Mesenteric fat pad (tissue), 1 donor: Measurements from ENCODE around the gene FBLN5. TPM values are rescaled to one million over a fixed set of nuclear protein-coding genes. Genes with fewer than 3 reads are reported as not detected.
"Not testable (repeated sequence)": the region's sequence is repeated elsewhere in the genome, so short reads cannot be mapped to it uniquely, and the experiment has no call there.

ENCODE experiments used
- DNase-seq: peaks from one replicate; pipeline ENCODE4 v3.0.0-alpha.2; 2020; ENCODE audit warnings: low spot score
- total RNA-seq: library from RNA; stranded (reverse); fragmentation: NEBNext Ultra II Directional; extraction: Animal tissue kit (Norgen Biotek cat#: 25700); gene quantifications from one replicate; pipeline ENCODE4 v1.2.1, GENCODE V29; 2021
- donor health status: DM: yes; HTN: yes; CAD: no.

Gene FBLN5
- total RNA-seq, 1 donor from 2014 or later = 183 TPM

DNA sequence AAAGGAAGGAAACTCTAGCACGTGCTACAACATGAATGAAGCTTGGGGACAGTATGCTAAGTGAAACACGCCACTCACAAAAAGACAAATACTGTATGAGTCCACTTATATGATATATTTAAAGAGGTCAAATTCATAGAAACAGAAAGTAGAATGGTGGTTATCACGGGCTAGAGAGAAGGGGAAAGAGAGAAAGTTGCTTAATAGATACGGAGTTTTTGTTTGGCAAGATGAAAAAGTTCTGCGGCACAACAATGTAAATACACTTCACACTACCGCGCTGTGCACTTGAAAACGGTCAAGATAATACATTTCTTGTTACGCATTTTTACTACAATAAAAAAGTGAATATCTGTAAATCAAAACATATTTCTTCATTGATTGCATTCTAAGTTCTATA, 37.3 kb downstream of the FBLN5 start:
- no peak for DNase-seq

DNA sequence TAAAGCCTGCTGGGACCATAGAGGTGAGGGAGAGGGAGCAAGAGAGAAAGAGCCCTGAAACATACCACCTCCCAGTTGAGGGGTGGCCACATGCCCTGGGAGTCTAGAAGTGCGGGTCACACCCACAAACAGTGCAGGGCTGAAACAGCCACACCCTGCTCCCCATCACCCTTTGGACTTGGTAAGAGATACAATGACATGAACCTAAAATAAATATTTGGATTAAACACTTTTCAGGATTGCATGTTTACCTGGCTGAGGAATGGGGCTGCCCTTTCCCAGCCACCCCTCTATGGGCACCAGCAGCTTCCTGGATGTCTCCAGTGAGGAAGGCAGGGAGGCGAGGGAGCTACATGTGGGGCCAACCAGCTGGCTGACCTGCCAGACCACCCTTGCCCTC, 41.1 kb downstream of the FBLN5 start:
- no peak for DNase-seq

DNA sequence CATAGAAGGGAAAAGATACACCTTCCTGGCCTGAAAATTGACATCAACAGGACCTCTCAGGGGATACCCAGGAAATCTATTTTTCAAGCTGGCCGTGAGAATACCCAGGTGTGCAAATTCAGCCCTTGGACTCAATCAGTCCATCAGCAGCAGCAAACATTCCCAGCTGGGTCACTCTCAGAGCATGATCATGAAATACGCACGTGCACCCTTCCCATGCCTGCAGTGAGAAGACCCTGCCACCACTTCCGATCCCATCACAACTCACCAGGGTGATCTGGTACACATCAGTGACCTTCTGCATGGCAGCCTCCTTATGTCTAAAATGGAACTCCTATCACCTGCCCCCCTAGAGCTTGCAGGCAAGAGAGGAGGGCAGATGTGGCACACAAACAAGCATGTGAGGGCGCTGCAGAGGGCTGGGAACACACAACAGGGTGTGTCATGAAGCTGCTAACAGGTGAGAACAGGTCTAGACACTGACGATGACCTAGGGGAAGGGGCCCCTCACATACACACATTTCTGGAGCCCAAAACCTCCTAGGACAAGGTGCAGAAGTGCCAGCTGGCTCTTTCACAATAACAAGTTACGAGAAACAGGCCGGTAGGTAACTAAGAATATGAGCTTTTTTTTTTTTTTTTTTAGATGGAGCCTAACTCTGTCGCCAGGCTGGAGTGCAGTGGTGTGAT, 42.4 kb downstream of the FBLN5 start:
- DNase-seq = no peak

DNA sequence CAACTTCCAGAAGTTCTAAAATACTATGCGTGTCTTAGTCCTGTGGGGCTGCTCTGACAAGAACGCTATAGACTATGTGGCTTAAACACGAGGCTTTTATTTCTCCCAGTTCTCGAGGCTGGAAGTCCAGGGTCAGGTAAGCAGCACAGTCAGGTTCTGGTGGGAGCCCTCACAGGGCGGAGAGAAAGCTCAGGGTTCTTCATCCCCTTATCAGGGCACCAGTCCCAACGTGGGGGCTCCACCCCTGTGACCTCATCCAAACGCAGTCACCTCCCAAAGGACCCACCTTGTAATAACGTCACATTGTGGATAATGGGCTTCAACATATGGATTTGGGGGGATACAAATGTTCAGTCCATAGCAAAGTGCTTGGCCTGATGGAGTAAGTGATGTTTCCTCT, 43.0 kb downstream of the FBLN5 start:
- DNase-seq = no peak

DNA sequence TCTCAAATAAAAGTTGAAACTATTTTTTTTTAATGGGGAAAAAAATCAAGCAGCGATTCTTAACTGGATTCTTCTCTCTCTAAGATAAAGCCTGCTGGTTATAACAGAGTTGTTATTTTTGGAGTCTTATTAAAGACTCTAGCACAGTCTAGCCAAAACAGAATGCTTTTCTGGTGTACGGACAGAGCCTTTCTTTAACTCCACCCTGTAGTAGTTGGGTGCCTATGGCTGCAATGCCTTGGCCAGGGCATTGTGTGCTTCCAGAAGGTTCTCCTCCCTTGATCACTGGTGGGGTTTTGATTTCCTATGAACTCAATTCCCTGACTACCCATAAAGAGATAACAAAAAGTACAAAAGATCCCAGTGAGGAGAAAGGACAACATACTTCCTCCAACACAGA, 44.4 kb downstream of the FBLN5 start:
- DNase-seq = no peak

DNA sequence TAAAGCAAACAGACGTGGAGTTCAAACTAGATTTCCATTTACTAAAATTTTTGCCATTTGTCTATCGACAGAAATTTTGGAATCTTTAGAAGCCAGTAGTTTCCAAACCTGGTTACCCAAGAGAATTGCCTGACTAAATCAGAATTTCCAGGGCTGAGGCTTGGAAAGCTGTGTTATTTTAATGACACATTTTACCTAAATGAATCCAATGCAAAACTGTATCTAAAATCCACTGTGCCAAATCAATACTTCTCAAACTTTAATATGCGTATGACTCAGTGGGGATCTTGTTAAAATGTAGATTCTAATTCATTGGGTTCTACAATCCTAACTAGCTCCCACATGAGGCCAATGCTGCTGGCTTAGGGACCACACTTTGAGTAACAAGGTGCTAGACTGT, 45.2 kb downstream of the FBLN5 start:
- no peak for DNase-seq

DNA sequence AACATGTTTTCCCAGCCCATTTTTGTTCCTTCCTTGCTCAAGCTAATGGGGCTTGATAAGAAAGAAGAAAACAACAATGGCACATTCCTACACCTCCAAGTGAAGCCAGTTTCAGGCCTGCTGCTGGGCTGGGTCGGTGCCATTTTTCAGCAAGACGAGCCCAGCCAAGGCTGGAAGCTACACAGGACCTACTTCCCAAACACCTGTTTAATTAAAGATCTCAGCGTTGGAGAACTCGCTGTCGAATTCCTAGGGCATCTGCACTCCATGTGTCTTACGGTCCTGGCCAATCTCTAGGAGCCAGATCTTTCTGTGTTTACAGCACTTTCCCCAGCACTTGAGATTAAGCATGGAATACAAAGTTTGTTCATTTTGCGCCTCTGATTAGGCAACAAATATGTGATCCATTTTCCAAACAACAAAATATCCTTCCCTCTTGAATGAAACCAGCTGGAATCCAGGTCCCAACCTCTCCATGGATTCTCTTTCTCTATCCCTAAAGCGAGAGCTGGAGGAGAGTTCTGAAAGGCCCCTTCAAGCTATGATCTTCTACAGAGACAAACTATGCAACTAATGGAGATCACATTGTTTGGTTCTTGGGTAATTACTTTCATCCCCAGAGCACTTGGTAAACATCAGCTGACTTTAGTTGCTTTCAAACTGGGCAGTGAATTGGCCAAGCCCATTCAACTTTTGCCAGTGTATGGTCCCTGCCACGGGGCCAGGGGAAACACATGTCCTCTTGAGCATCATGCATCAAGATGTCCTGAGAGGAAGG, 45.9 kb downstream of the FBLN5 start:
- DNase-seq = no peak

DNA sequence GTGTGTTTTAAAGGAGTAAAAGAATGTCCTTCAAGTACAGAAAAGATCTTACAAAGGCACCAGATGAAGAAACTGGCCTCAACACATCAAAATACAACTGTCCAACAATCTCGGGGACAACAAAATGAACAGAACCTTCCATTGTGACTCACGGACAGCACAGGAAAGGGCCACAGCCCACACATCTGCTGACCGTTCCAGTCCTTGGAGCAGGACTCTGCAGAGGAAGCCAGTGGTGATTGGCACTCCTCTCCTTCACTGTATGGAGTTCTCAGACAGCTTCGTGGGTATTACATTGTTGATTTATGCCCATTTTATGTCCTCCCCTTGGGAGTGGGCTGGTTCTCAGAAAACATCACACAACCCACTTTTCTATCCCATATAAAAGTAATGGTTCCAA, 47.7 kb downstream of the FBLN5 start:
- DNase-seq = no peak

DNA sequence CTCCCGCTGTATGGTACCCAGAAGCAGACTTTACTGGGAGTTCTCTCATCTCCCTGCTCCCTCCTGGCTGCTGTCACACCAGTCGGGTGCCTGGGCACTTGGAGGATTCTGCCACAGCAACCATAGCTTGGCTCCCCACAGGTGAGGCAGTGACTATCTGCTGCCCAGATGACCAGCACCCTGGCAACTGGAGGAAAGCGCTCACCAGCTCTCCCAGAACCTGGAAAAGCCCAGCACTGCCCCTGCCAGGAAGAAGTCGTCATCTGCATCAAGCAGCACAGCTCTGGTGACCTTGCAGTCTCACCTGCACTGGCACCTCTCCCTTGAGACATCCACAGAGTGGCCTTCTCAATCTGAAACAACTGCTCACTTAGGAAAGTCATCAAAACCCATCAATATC, 48.3 kb downstream of the FBLN5 start:
- no peak for DNase-seq

DNA sequence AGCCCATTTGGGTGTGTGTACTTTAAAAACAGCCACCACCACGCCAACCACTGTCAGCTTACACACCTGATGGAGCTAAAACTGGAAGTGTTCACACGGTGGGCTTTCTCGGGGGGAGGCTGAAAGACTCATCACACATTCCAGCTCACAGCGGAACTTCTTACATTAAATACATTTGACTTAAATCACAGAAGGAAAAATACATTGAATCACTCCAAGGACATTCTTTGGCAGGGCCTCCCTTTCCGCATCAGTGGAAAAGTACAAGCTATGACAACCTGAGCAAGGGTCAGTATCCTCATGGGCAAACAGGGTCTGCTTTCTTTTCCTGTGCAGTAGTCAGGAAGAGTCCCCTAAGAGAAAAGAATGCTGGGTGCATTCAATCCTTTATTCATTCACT, 49.1 kb downstream of the FBLN5 start:
- DNase-seq = no peak

DNA sequence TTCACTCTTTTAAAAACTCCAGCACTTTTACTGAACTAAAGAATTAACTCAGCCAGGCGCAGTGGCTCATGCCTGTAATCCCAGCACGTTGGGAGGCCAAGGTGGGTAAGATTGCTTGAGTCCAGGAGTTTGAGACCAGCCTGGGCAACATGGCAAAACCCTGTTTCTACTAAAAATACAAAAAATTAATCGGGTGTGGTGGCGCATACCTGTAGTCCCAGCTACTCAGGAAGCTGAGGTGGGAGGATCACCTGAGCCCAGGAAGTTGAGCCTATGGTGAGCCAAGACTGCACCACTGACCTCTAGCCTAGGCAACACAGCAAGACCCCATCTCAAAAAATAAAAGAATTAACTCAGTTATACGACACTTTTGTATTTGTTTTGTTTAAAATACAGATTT, 49.8 kb downstream of the FBLN5 start:
- DNase-seq = not testable (repeated sequence)

DNA sequence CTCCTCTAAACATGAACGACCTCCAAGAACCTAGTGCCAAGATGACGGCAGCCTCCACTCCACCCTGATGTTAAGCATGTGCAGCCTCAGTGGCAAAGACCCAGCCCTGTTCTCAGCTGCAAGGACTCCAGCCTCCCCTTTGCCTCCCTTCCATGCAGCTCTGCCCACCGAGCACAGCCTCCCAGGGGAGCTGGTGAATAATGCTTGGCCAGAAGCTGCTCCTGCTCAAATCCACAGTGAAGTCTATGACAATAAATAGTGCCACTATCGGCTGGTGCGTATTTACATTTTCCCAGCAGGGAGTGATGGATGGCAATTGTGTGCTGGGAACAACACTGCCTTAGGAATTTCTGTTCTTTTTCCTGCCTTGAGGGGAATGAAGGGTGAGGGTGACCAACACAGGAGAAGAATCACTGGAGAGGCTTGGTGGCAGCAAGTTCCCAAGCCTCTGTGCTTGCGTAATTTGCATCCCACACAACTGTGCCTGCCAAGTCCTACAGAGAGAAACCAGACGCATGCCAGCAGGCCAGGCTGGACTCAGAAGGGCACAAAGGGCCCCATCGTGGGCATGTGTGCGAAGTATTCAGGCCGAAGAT, 50.3 kb downstream of the FBLN5 start:
- DNase-seq = no peak

DNA sequence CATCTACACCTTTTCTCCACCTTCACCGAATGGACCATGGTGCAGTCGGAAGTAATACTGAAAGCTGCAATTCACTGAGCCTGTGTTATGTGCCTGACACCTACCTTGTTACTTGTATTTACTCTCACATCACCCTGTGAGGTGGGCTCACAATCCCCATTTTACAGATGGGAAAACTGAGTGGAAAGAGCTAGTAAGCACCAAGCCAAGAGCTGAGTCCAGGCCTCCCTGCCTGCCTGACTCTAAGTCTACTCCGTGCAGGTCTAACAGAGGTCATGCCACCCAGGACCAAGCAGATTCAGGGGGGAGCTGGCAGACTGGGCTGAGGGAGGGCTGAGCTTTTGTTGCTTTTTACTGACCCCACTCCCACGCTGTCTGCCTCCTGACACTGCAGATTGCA, 51.1 kb downstream of the FBLN5 start:
- DNase-seq = no peak

DNA sequence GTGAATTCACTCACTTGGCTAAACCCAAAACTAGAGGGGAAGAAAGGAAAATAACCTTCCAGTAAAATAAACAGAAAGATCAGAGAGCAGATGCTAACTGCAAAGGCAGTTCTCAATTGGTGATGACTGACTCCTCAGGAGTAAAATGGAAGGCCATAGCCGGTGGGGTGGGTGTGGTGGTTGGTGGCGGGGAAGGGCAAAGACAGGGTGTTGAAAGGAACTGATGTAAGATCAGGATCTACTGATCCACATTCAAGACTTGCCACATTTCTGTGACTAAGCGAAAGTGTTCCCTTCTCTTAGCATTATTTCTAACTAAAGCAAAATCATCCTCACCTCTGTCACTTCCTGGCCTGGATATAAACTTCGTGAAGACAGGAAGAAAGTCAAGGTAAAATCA, 53.8 kb downstream of the FBLN5 start:
- no peak for DNase-seq

DNA sequence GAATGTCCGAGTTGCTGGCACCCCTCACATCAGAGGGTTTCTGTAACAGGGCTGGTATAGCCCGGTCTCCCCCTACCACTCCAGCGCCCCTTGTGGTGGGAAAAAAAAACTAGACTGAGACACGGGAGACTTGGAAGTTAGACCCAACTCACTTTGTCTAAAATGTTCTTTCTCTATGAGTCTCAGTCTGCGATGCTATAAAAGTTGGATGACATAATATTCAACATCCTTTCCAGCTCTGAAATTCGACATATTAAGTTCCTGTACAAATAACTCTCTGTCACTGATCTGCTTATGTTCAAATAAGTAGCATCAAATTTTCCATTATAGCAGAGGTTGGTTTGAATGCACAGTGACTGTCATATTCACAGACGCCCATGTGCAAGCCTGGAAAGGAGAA, 54.5 kb downstream of the FBLN5 start:
- no peak for DNase-seq

DNA sequence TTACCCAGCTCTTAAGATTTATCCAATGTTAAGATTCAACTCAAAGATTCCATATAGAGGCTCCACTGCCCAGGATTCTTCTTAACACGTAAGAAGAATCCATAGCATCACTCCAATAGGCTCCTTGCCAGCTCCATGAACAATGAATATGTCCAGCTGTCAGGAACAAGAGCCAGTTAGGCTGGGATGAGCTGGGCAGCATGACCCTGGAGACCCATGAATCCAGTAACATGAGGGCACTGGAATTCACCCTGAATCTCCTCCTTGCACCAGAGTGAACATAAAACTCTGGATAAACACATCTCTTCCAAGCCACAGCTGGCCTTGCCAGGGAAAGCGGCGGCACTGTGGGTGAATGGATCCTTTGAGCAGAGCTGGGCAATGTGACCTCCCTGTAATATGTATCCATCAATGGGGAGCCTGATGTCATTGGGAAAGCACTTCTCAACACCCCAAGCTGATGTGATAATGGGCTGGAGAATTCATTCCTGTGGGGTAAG, 55.7 kb downstream of the FBLN5 start:
- no peak for DNase-seq

DNA sequence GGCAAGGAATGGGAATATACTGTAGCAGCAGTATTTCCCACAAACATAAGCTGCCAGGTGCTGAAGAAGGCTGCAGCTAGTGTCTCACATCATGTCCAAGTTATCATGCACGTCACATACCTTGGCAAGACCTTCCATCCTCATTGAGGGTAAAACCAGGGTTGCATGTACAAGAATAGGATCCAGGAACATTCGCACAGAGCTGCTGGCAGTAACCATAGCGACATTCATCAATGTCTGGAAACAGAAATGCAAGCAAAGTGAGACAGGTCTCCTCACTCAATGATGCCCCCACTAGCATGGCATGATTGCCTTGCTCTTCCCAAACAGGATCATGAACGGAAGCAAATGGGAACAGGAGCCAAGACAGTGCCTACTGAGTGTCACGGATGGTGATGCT, 56.4 kb downstream of the FBLN5 start:
- no peak for DNase-seq

DNA sequence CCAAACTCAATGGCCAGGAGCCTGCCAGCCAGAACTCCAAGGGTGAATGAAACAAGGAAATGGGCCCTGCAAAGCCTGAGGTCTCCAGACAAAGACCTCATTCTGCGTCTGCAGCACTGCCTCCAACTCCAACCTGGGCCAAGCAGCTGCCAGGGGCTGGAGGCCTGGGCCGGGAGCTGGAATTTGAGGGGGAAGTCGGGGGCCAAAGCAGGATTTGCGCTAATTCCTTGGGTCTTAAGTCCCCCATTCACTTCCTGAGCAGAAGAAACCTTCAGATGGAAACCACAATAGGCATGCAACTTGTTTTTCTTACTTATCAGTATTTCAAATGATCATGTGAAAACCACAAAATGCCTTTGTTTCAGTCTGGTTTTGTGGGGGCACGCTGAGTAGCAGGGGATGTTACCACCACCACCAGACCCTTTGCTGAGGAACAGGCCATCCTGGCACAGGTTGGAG, 57.2 kb downstream of the FBLN5 start:
- no peak for DNase-seq

DNA sequence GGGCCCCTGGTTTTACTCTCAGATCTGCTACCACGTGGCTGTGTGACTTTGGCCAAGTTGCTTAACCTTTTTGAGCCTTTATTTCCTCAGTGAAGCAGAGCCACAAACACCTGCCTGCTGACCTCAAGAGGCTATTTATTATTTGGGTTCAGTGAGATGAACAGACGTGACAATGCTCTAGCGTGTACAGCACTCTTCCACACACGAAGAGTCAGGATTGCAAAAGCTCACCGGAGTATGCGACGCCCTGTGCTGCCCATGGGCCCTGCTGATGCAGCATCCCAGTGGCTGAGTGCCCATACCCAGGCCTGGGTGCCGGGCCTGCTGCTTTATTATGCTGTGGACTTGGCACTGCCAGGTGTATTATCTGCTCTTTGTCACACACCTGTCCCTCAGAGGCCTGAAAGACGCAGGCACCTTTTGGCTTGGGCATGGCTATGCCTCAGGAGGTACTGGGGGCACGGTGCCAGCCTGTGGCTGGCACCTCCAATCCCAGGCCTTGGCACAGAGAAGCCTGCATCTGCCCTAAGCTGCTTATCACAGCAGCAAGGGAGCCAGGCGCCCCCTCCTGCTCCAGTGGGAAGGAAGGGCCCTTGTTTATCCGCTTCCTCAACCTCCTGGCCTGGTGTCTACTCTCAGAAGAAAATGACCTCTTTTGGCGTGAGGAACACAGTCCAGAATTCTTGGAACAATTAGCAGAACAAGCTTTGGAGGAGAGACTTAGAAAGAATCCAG, 57.9 kb downstream of the FBLN5 start:
- no peak for DNase-seq

DNA sequence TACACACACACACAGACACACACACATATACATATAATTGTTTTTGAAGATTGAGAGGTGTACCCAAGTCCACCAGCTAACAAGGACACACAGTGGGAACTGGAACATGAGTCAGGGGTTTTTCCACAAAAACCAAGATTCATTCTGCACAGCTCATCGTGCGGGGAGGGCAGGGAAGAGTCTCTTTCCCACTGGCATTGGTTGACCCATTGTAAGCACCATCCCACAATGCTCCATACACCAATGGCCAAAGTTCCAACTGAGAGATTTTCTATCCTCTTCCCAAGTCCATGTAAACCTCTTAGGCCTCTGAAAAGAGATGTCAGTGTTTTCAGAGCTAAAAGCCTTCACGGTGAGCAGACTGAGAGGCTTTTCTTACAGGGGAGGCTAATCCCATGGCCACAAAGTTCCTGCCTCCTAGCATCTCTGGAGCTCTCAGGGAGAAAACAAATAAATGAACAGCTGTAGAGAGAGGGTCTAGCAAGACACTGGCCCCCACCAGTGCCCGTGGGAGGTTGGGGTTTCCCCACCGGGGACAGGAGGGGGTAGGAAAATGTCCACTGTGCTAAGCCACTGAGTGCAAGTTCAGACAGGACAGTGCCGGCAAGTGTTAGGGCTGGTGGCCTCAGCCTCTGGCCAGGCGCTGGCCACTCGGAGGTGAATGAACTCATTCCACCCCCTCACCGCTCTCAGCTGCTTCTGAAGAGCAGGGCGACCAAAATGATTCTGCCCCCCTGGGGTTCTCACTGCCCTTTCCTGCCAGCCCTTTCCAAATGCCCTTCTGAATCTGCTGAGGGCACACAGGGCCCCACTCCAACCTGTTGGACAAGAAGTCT, 58.6 kb downstream of the FBLN5 start:
- peak; percentile 81 for DNase-seq

DNA sequence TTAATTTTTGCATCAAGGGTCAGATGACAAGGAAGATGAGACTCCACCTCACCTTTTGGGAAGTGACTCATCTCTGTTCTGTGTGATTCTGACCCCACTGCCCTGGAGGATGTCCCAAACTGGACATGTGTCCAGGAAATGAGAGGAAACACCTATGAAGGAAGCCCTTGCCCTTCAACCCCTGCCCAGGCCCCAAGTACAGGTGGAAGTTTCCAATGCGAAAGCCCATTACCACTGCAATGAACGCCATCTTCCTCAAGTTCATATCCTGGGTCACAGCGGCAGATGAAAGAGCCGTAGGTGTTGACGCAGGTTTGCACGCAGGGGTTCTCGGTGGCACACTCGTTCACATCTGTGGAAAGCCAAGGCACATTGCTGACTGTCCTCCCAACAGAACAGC, 60.5 kb downstream of the FBLN5 start:
- no peak for DNase-seq
